ENCODE measurements around the gene KLHL29.

The KLHL29 gene

GRCh38 chr2:23689891-23690290, 304.9 kb downstream of the KLHL29 start:
- no peak for DNase-seq

DNA sequence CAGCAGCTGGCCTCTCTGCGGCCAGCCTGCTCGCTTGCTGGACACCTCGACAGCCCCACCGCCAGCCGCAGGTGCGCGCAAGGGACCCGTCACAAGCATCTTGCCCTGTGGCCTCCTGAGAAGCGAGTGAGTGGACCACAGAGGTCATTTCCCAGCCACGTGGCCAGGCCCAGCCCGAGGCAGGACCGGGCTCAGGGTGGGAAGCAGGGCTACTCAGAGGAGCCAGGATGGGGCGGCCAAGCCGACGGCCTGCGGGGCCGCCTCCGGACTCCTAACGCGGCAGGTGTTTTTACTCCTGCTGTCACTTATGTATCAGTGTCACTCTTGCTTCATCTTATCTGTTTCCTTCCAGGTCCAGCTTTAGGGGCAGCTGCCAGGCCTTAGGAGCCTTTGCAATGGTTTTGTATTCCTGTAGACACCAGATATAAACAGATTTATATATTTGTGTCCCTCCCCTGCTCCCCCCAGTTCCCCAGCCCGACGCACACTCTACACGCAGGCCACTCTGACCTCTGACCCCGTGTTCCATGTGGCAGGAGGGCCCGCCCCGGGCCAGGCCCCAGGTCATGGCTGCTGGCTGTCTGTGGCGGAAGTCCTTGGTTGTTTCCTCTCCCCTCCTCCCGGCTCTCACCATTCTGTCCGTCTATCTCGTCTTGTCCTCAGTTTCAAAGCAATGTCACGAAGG, 305.6 kb downstream of the KLHL29 start:
- no peak for DNase-seq

GRCh38 chr2:23691106-23691470, 306.1 kb downstream of the KLHL29 start:
- DNase-seq = no peak

GRCh38 chr2:23691565-23691964, 306.6 kb downstream of the KLHL29 start:
- no peak for DNase-seq

DNA sequence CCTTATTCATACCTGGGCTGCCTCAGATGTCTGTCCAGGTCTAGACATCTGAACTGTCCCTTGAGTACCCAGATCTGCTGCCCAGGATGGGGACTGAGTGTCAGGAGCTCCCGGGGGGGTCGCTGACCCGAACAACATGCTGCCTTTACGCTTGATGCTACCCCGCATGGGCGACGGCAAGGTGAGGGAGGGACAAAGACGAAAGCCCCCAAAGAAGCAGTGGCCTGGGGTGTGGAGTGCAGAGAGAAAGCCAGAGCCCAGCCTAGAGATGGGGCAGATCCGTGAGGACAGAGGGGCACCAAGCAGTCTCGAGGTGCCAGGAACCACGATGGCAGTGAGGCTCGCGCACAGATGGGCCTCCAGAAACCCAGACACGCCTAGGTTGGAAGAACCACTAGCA, 307.3 kb downstream of the KLHL29 start:
- no peak for DNase-seq

DNA sequence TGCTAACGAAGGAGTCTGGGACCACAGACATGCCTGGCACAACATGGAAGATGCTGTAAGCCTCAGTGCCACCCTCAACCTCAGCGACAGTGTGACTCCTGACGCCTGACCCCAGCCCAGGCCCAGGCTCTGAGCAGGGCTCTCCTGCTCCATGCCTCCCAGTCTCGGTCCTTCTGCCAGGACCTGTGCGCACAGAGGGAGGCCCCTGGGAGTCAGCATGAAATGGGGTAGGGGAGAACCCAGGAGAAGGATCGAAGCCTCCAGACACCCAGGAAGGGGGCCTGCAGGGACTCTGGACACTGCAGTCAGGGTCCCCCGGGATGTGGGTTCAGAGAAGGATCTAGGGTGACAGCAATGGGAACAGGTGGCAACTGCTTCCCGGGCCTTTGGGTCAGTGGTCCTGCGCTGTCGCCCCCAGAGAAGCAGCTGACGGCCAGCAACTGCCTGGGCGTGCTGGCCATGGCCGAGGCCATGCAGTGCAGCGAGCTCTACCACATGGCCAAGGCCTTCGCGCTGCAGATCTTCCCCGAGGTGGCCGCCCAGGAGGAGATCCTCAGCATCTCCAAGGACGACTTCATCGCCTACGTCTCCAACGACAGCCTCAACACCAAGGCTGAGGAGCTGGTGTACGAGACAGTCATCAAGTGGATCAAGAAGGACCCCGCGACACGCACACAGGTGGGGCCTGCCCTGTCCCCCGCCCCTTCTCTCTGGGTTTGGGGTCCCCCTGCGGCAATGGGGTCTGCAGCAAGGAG, 308.0 kb downstream of the KLHL29 start:
- no peak for DNase-seq

GRCh38 chr2:23693606-23693951, 308.6 kb downstream of the KLHL29 start:
- no peak for DNase-seq

DNA sequence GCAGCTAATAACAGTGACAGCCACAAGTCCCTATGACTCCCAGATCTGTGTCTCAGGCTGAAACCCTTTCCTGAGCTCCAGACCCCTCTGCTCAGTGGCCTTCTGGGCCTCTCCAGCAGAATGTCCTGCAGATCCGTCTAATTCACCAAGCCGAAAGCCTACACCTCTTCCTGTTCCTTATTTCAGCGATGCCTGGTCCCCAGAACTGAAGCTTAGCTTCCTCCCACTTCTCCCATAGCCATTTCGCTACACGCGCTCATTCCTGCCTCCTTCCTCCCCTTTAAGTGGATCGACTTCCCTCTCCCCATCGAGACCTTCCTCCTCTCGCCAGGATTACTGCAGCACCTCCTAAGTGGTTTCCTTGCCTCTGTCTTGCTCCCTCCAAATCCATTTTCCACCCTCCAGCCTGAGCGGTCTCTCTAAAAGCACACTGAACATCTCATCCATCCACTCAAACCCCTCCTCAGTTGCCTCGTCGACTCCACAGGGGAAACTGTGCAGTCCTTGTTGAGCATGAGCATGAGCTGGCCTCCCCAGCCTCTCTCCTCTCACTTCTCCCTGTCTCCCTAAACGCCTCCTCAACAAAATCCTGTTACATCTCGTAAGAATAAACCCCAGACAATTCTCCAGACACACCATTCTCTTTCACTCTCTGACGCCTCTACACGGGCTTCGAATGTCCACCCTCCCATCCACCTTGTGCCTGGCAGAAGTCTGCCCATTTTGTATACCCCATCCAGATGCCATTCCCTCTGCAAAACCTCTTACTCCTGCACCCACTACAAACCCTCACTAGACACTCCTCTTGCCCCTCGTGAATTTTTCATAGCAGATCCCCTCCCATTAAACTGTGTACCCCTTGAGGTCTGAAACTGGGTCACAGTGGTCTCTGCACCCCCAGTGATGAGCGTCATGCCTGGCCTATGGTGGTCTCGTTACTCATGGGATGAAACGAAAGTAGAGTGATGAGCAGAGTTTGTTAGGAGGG, 309.4 kb downstream of the KLHL29 start:
- no peak for DNase-seq

- DNase-seq = no peak
Measured at GRCh38 chr2:23695214-23695889, 310.4 kb downstream of the KLHL29 start.

DNA sequence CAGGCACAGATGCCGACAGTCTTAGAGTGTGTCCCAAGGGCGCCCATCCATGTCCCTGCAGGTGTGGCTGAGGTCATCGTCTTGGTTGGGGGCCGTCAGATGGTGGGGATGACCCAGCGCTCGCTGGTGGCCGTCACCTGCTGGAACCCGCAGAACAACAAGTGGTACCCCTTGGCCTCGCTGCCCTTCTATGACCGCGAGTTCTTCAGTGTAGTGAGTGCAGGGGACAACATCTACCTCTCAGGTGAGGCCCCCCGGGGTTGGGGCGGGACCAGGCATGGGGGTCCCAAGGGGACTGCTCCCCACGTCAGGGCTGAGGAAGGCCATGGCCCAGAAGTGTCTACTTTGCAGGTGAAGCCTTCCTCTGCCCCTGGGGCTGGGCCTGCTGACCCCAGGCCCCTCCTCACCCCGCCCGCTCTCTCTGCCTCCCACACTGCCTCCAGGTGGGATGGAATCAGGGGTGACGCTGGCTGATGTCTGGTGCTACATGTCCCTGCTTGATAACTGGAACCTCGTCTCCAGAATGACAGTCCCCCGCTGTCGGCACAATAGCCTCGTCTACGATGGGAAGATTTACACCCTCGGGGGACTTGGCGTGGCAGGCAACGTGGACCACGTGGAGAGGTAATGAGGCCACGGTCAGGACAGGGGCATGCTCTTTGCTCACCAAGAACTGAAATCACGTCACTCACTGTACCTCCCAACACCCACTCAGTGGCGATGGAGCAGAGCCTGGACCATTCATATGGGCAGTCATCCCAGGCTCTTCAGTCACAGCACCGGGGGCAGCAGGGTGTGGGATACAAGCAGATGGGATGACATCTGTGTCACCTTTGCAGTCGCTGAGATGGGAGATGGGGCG, 311.1 kb downstream of the KLHL29 start:
- DNase-seq = no peak

- no peak for DNase-seq
Measured at GRCh38 chr2:23696752-23697045, 311.7 kb downstream of the KLHL29 start.

- no peak for DNase-seq
Measured at GRCh38 chr2:23697256-23698075, 312.5 kb downstream of the KLHL29 start.

DNA sequence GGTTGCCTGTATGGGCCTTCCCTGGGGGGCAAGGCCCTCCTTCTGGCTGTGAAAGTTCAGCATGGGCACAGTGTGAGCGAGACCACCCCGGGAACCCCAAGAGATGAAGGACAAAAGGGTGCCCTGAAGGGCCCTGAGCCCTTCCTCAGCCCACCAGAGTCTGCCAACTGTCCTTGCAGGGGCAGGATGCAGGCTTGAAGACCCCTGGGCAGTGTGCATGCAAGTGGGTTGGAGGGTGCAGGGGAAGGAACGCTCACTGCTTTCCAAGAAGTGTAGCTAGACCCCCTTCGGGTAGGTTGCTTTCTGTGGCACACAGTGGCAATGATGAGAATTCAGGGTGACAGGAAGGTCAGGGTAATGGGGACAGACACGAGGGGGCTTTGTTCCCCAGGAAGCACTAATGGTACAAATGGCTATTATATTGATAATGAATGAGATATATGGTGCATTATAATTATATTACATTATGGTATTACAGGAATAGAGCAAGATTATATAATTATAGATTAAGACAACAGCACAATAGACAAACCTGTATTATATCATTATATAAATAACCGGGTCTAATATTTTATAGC, 313.2 kb downstream of the KLHL29 start:
- no peak for DNase-seq

GRCh38 chr2:23698721-23699579, 314.0 kb downstream of the KLHL29 start:
- DNase-seq = no peak

GRCh38 chr2:23699580-23699925, 314.6 kb downstream of the KLHL29 start:
- no peak for DNase-seq

- no peak for DNase-seq
Measured at GRCh38 chr2:23700627-23701026, 315.6 kb downstream of the KLHL29 start.

DNA sequence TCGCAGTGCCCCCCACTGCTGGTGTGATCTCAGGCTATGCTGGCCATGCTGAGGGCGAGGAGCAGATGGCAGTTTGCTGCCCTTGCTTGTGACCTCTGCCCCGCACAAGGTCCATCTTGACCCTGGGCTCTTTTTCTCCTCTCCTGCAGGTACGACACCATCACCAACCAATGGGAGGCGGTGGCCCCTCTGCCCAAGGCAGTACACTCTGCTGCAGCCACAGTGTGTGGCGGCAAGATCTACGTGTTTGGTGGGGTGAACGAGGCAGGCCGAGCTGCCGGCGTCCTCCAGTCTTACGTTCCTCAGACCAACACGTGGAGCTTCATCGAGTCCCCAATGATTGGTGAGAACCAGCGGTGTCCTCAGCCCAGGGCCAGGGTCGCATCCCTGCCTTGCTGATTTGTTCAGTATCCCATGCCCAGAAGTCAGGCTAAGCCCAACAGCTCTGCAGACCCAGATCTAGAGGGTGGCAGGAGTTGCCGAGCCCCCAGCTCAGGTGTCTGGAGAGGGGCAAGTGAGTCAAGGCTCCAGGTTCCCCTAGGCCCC, 318.1 kb downstream of the KLHL29 start:
- no peak for DNase-seq

GRCh38 chr2:23703583-23704385, 318.8 kb downstream of the KLHL29 start:
- no peak for DNase-seq

Data from kidney glomerular epithelial cell (primary cell).